ENCODE results near the gene DMD.

DMD gene

GRCh38 chrX:33032700-33033099 lies 178.6 kb downstream of the DMD start:
- H3K27ac ChIP-seq (ENCODE audit: low read length): no peak overlapping the region
- TF ChIP-seq EZH2phosphoT487 (IDR thresholded peaks at IDR 0.05; ENCODE audit: low read depth): no peak
- no peak for TF ChIP-seq CTCF (IDR thresholded peaks at IDR 0.05; ENCODE audit: low read depth, low read length)
- no peaks in the 10 kb centered on the region for H3K36me3 ChIP-seq (replicated peaks; ENCODE audit: low read depth, low read length)
- no peaks in the 10 kb centered on the region for H3K79me2 ChIP-seq (ENCODE audit: low read length)
- H4K20me1 ChIP-seq (ENCODE audit: insufficient read depth, low read length): no peaks in the 10 kb centered on the region
- H3K27me3 ChIP-seq (ENCODE audit: low read depth, low read length): no peaks in the 10 kb centered on the region
- H3K9ac ChIP-seq (ENCODE audit: low read length): no peak overlapping the region
- no peaks in the 10 kb centered on the region for H3K9me3 ChIP-seq (ENCODE audit: insufficient read depth, low read length)
- H3K4me1 ChIP-seq (ENCODE audit: low read length): no peaks in the 10 kb centered on the region
- no peak overlapping the region for H3K4me3 ChIP-seq (ENCODE audit: low read length)
- H2AFZ ChIP-seq (ENCODE audit: low read depth, low read length): no peak overlapping the region
- no peak overlapping the region for H3K4me2 ChIP-seq (ENCODE audit: low read length)

DNA sequence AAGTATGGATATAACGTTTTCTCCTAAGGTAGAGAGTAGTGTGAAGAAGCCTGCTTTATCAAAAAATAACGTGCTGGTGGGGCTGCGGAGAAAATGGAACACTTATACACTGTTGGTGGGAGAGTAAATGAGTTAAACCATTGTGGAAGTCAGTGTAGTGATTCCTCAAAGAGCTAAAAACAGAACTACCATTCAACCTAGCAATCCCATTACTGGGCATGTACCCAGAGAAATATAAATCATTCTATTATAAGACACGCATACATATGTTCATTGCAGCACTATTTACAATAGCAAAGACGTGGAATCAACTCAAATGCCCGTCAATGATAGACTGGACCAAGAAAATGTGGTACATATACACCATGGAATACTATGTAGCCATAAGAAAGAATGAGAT lies 196.4 kb downstream of the DMD start:
- Histone ChIP-seq H2AFZ (ENCODE audit: low read depth, low read length) (no peak overlapping the region), H4K20me1 (ENCODE audit: insufficient read depth, low read length) (no peaks in the 10 kb centered on the region), H3K79me2 (ENCODE audit: low read length) (no peaks in the 10 kb centered on the region), H3K36me3 (replicated peaks; ENCODE audit: low read depth, low read length) (no peaks in the 10 kb centered on the region), H3K4me2 (ENCODE audit: low read length) (no peak overlapping the region), H3K9ac (ENCODE audit: low read length) (no peak overlapping the region), H3K27ac (ENCODE audit: low read length) (no peak overlapping the region), H3K4me3 (ENCODE audit: low read length) (no peak overlapping the region), H3K4me1 (ENCODE audit: low read length) (no peaks in the 10 kb centered on the region), H3K27me3 (ENCODE audit: low read depth, low read length) (no peaks in the 10 kb centered on the region), H3K9me3 (ENCODE audit: insufficient read depth, low read length) (no peaks in the 10 kb centered on the region)
- no peak for TF ChIP-seq EZH2phosphoT487 (IDR thresholded peaks at IDR 0.05; ENCODE audit: low read depth)
- no peak for TF ChIP-seq CTCF (IDR thresholded peaks at IDR 0.05; ENCODE audit: low read depth, low read length)

GRCh38 chrX:33014086-33014485 lies 197.3 kb downstream of the DMD start:
- Histone ChIP-seq H4K20me1 (ENCODE audit: insufficient read depth, low read length) (no peaks in the 10 kb centered on the region), H3K27ac (ENCODE audit: low read length) (no peak overlapping the region), H3K9me3 (ENCODE audit: insufficient read depth, low read length) (no peaks in the 10 kb centered on the region), H3K79me2 (ENCODE audit: low read length) (no peaks in the 10 kb centered on the region), H3K36me3 (replicated peaks; ENCODE audit: low read depth, low read length) (no peaks in the 10 kb centered on the region), H3K4me3 (ENCODE audit: low read length) (no peak overlapping the region), H2AFZ (ENCODE audit: low read depth, low read length) (no peak overlapping the region), H3K27me3 (ENCODE audit: low read depth, low read length) (no peaks in the 10 kb centered on the region), H3K9ac (ENCODE audit: low read length) (no peak overlapping the region), H3K4me1 (ENCODE audit: low read length) (no peaks in the 10 kb centered on the region), H3K4me2 (ENCODE audit: low read length) (no peak overlapping the region)
- TF ChIP-seq EZH2phosphoT487 (IDR thresholded peaks at IDR 0.05; ENCODE audit: low read depth): no peak
- TF ChIP-seq CTCF (IDR thresholded peaks at IDR 0.05; ENCODE audit: low read depth, low read length): no peak

- Histone ChIP-seq H3K27me3 (ENCODE audit: low read depth, low read length) (no peaks in the 10 kb centered on the region), H3K36me3 (replicated peaks; ENCODE audit: low read depth, low read length) (no peaks in the 10 kb centered on the region), H3K9me3 (ENCODE audit: insufficient read depth, low read length) (no peaks in the 10 kb centered on the region), H4K20me1 (ENCODE audit: insufficient read depth, low read length) (no peaks in the 10 kb centered on the region), H2AFZ (ENCODE audit: low read depth, low read length) (0 out of 2 replicates have a peak overlapping the region, but pooled peaks have one; percentile 18), H3K4me1 (ENCODE audit: low read length) (peaks cover 16% of the 10 kb centered on the region), H3K27ac (ENCODE audit: low read length) (peak overlapping the region; percentile 79), H3K79me2 (ENCODE audit: low read length) (no peaks in the 10 kb centered on the region), H3K4me3 (ENCODE audit: low read length) (no peak overlapping the region), H3K9ac (ENCODE audit: low read length) (peak overlapping the region; percentile 27; the same call in 1 of the 2 replicates), H3K4me2 (ENCODE audit: low read length) (peak overlapping the region; percentile 50)
- TF ChIP-seq EZH2phosphoT487 (IDR thresholded peaks at IDR 0.05; ENCODE audit: low read depth): no peak
- no peak for TF ChIP-seq CTCF (IDR thresholded peaks at IDR 0.05; ENCODE audit: low read depth, low read length)
Measured at GRCh38 chrX:33001107-33001506, 210.2 kb downstream of the DMD start.

All from OCI-LY3 (cell line).